ENCODE data around the gene PTPRR. TPM values are rescaled to one million over a fixed set of nuclear protein-coding genes. Genes with fewer than 3 reads are reported as not detected.

Gene PTPRR
- total and polyA plus RNA-seq, 2 experiments from 2014 or later = not detected

DNA sequence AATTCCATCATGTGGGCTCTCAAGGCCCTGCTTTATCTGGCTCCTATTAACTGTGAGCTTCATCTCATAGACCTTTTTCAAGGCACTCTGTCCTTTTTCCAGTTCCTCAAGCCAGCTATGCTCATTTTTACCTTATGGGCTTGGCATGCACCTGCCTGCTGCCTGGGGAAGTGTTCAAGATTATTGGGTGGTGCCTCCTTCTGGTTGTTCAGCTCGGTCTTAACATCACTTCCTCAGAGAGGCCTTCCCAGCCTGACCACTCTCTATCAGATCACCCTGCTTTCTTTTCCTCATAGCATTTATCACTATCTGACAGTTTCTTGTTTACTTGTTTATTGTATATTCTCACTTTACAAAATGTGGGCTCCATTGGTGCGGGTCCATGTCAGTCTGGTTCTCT is 141.3 kb downstream of the PTPRR start:
- Histone ChIP-seq H3K27me3 (no peaks in the 10 kb centered on the region), H3K4me3 (no peak overlapping the region)
- TF ChIP-seq CTCF (IDR thresholded peaks at IDR 0.05; ENCODE audit: low read depth, low read length) = no peak

DNA sequence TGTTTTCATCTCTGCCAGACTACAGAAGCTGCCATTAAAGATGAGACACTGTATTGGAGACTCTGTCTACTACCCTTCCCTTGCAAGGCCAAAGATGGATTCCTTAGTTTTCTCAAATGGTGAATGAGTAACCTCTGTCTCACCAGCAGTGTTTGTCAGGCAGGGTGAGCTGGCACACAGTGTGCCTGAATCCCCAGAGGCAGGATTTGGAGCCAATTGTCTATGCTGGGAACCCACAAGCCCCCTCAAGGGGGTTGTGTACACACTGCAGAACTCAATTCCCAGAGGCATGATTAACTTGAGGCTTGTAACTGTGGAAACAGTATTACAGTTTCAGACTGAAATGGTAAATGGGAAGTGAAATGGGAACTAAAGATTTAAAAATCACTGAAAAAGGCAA is 146.5 kb downstream of the PTPRR start:
- DNase-seq (ENCODE audit: low read depth in 1 of 2, low spot score in 1 of 2) = no peak
- H3K36me3 ChIP-seq = no peaks in the 10 kb centered on the region
- TF ChIP-seq CTCF (IDR thresholded peaks at IDR 0.05; ENCODE audit: low read depth, low read length) = no peak
- no peaks in the 10 kb centered on the region for H3K4me1 ChIP-seq (ENCODE audit: low read depth)
- H3K27ac ChIP-seq = no peak overlapping the region
- no peaks in the 10 kb centered on the region for H3K27me3 ChIP-seq
- H3K4me3 ChIP-seq = no peak overlapping the region
- no peaks in the 10 kb centered on the region for H3K9me3 ChIP-seq (ENCODE audit: low read depth)

More for the DNA sequence above, 141.3 kb downstream of the PTPRR start:
- Histone ChIP-seq H3K9me3 (ENCODE audit: low read depth) (no peaks in the 10 kb centered on the region), H3K27ac (no peak overlapping the region), H3K4me1 (ENCODE audit: low read depth) (no peaks in the 10 kb centered on the region), H3K36me3 (no peaks in the 10 kb centered on the region)
- DNase-seq (ENCODE audit: low read depth in 1 of 2, low spot score in 1 of 2) = no peak

DNA sequence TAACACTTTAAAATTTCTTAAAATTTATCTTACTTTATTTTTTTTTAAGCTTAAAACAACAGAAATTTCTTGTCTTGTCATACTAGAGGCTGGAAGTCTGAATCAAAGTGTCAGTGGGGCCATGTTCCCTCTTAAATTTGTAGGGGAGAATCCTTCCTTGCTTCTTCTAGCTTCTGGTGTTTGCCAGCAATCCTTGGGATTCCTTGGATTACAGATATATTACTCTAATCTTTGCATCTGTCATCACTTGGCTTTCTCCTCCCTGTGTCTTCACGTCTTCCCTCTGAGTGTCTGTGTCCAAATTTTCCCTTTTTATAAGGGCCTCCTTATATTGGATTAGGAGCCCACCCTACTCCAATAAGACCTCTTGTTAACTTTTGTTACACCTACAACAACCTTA is 147.7 kb downstream of the PTPRR start:
- DNase-seq (ENCODE audit: low read depth in 1 of 2, low spot score in 1 of 2) = no peak
- Histone ChIP-seq H3K27me3 (no peaks in the 10 kb centered on the region), H3K36me3 (no peaks in the 10 kb centered on the region), H3K27ac (no peak overlapping the region), H3K9me3 (ENCODE audit: low read depth) (no peaks in the 10 kb centered on the region), H3K4me3 (no peak overlapping the region), H3K4me1 (ENCODE audit: low read depth) (no peaks in the 10 kb centered on the region)
- no peak for TF ChIP-seq CTCF (IDR thresholded peaks at IDR 0.05; ENCODE audit: low read depth, low read length)

DNA sequence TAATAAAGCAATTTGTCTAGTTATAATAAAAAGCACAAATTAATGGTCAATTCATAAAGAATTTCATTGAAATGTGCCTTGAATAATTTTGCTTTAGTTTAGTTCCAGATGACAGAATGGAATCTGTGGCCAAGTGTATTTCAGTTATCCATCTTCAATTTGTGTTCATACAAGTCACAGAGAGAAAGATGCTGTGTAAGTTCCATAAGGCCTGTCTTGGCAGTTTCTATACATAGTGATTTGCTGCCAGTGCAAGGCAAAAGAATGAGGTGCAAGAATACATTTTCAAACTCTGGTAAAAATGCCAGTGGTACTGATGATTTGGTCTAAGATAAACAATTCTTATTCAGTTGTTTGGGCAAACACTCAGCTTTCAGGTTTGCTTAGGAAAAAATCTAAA is 149.0 kb downstream of the PTPRR start:
- no peak for DNase-seq (ENCODE audit: low read depth in 1 of 2, low spot score in 1 of 2)
- Histone ChIP-seq H3K9me3 (ENCODE audit: low read depth) (no peaks in the 10 kb centered on the region), H3K4me1 (ENCODE audit: low read depth) (no peaks in the 10 kb centered on the region), H3K27me3 (no peaks in the 10 kb centered on the region), H3K27ac (no peak overlapping the region), H3K4me3 (no peak overlapping the region), H3K36me3 (no peaks in the 10 kb centered on the region)
- no peak for TF ChIP-seq CTCF (IDR thresholded peaks at IDR 0.05; ENCODE audit: low read depth, low read length)

DNA sequence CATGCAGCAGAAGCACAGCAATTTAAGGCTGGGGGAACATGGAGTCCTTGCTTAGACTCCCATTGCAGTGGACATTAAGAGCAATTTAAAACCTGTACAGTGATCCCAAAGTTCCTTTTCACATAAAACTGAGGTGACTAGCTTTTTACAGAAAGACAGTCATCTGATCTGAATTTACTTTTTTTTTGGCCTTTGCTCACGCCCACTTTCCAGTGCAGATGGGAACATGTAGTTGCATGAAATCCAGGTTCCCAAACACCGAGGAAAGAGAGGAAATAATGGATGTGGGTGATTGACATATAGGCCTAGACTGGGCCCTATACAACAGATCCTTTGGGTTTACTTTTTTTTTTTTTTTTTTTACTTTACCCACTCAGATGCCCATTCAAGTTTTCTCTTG is 156.9 kb downstream of the PTPRR start:
- Histone ChIP-seq H3K9me3 (ENCODE audit: low read depth) (no peaks in the 10 kb centered on the region), H3K4me3 (no peak overlapping the region), H3K4me1 (ENCODE audit: low read depth) (no peaks in the 10 kb centered on the region), H3K27me3 (no peaks in the 10 kb centered on the region), H3K27ac (no peak overlapping the region), H3K36me3 (no peaks in the 10 kb centered on the region)
- TF ChIP-seq CTCF (IDR thresholded peaks at IDR 0.05; ENCODE audit: low read depth, low read length) = no peak
- DNase-seq (ENCODE audit: low read depth in 1 of 2, low spot score in 1 of 2) = no peak

- Histone ChIP-seq H3K9me3 (ENCODE audit: low read depth) (no peaks in the 10 kb centered on the region), H3K4me1 (ENCODE audit: low read depth) (no peaks in the 10 kb centered on the region), H3K4me3 (no peak overlapping the region), H3K27me3 (no peaks in the 10 kb centered on the region), H3K36me3 (no peaks in the 10 kb centered on the region), H3K27ac (no peak overlapping the region)
- DNase-seq (ENCODE audit: low read depth in 1 of 2, low spot score in 1 of 2) = no peak
- TF ChIP-seq CTCF (IDR thresholded peaks at IDR 0.05; ENCODE audit: low read depth, low read length) = no peak
Measured at GRCh38 chr12:70762000-70762399, 158.5 kb downstream of the PTPRR start.

Data from cardiac muscle cell (in vitro differentiated cells and primary cell).